ENCODE results near the gene SMAD1.
A peak's percentile ranks its signal among the peaks of the same experiment; 100 is the strongest.

The SMAD1 gene

DNA sequence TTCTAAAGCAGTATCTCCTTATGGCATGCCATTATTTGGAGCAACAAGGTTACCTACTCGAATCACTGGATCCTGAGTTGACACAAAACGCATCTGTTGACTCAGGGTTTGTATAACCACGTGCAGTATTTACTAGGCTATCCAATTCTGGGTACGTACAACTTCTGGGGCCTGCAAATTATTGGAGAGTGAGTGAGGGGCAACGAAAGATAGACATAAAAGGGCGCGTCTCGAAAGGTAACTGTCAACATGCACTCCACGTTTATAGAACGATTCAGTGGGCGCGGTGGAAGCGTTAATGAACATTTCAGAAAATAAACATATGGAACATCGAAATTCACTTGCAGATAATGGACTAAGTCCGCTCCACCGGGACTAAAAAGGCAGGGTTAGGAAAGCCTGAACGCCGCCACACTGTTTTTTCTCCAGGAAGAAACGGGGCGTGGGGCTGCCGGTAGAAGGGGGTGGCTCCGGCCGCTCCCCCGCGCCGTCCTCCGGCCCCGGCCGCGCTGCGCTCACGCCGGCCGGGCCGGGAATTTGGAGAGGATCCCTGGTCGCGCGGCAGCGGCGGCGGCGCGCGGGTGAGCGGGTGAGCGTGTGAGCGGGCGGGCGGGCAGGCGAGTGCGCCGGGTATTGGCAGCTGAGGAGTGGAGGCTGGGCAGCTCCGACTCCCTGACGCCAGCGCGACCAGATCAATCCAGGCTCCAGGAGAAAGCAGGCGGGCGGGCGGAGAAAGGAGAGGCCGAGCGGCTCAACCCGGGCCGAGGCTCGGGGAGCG, at the start of gene SMAD1:
Gene SMAD1, plus strand, starts transcription at position 690 of the 778 bp plus-strand sequence. CDS start 32,761 bp downstream, outside the sequence.
- TF ChIP-seq Cebpa-rat (IDR thresholded peaks at IDR 0.05), result no peak
- peaks cover 0 to 9% (median 0%) of the 10 kb centered on the region in 11 experiments; a peak in 7 of 22 replicates for H3K9me3 ChIP-seq (replicated peaks in 1 of 11)
- H3K27ac ChIP-seq, result peak within 1 kb of the TSS; percentile 92 to 100 (median 99)
- H4K20me1 ChIP-seq, result peaks cover 0 to 18% (median 0%) of the 10 kb centered on the region in 11 experiments; a peak in 5 of 22 replicates
- peak within 1 kb of the TSS; percentile 96 to 100 (median 99) for H3K9ac ChIP-seq
- peaks cover 0 to 8% (median 0%) of the 10 kb centered on the region in 11 experiments; a peak in 2 of 22 replicates for H3K36me3 ChIP-seq
- H3K4me1 ChIP-seq, result peaks cover 42 to 52% (median 45%) of the 10 kb centered on the region in 10 experiments
- peak within 1 kb of the TSS; percentile 77 to 99 (median 94) for H3K4me3 ChIP-seq
- peak within 1 kb of the TSS; percentile 86 to 97 (median 91) for H3K4me2 ChIP-seq
- no peaks in the 10 kb centered on the region for H3K27me3 ChIP-seq

DNA sequence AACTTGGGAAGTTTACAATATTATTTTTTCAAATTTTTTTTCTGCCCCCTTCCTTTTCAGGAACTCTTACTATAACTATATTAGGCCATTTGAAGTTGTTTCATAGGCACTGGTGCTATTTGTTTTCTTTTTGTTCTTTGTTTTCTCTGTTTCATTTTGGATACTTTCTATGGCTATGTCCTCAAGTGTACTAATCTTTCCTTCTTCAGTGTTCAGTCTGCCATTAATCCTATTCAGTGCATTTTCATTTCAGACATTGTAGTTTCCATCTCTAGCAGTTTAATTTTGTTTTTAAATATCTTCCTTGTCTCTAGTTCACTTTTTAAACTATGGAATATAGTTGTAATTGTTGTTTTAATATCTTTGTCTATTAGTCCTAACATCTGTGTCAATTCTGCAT, 48.0 kb upstream of the SMAD1 start:
- Histone ChIP-seq H3K9ac (no peak overlapping the region), H4K20me1 (no peaks in the 10 kb centered on the region), H3K4me3 (no peak overlapping the region), H3K27me3 (no peaks in the 10 kb centered on the region), H3K27ac (no peak overlapping the region), H3K9me3 (replicated peaks in 1 of 11) (peaks cover 9 to 21% (median 17%) of the 10 kb centered on the region in 11 experiments; a peak in 21 of 22 replicates), H3K36me3 (no peaks in the 10 kb centered on the region), H3K4me2 (no peak overlapping the region), H3K4me1 (no peaks in the 10 kb centered on the region)
- TF ChIP-seq Cebpa-rat (IDR thresholded peaks at IDR 0.05), result no peak

- Histone ChIP-seq H4K20me1 (no peaks in the 10 kb centered on the region), H3K4me1 (no peaks in the 10 kb centered on the region), H3K27ac (no peak overlapping the region), H3K9ac (no peak overlapping the region), H3K9me3 (replicated peaks in 1 of 11) (peaks cover 9 to 21% (median 17%) of the 10 kb centered on the region in 11 experiments; a peak in 21 of 22 replicates), H3K4me3 (no peak overlapping the region), H3K4me2 (no peak overlapping the region), H3K27me3 (no peaks in the 10 kb centered on the region), H3K36me3 (no peaks in the 10 kb centered on the region)
- no peak for TF ChIP-seq Cebpa-rat (IDR thresholded peaks at IDR 0.05)
Measured at GRCh38 chr4:145435646-145436045, 46.0 kb upstream of the SMAD1 start.

DNA sequence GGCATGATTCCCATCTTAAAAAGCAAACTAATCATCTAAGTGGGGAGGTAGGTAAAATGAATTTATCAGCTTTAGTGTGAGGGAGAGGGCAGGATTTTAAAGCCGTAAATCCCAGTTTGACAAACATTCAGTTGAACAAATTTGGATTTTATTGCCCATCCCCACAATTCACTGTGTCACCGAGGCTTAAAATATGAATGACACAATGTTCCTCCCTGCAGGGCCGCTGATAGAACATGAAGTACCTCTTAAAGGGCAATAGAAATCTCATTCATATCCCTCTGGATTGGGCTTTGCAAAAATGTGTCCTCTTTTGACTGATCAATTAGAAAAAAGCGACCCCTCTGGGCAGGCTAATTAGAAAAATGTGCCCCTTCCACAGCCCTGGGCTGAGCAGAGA, 45.5 kb upstream of the SMAD1 start:
- Histone ChIP-seq H3K36me3 (no peaks in the 10 kb centered on the region), H3K4me3 (no peak overlapping the region), H3K4me2 (no peak overlapping the region), H4K20me1 (no peaks in the 10 kb centered on the region), H3K27ac (no peak overlapping the region), H3K27me3 (no peaks in the 10 kb centered on the region), H3K9me3 (replicated peaks in 1 of 11) (peaks cover 9 to 21% (median 17%) of the 10 kb centered on the region in 11 experiments; a peak in 21 of 22 replicates), H3K4me1 (no peaks in the 10 kb centered on the region), H3K9ac (no peak overlapping the region)
- no peak for TF ChIP-seq Cebpa-rat (IDR thresholded peaks at IDR 0.05)

- H3K4me2 ChIP-seq, result no peak overlapping the region
Measured at GRCh38 chr4:145436796-145437195, 44.9 kb upstream of the SMAD1 start.

DNA sequence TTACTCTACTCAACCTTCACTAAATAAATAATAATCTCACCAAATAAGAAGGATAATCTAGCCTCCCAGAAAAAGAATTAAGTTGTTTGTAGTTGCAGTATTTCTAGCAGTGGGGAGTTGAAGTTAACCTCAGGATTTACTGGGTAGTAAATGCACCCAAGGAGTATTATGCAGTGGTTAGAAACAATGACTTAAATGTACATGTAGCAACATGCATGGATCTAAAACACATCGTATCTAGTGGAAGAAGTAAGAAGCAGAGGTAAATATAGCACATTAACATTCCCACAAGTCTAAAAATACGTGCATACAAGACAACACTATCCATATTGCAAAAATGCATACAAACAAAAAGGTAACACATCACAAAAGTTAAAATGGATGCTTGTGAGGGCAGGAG, 44.2 kb upstream of the SMAD1 start:
- Histone ChIP-seq H3K4me1 (no peaks in the 10 kb centered on the region), H3K27me3 (no peaks in the 10 kb centered on the region), H3K4me2 (no peak overlapping the region), H3K9ac (no peak overlapping the region), H3K27ac (no peak overlapping the region), H3K9me3 (replicated peaks in 1 of 11) (peaks cover 9 to 28% (median 18%) of the 10 kb centered on the region in 11 experiments; a peak in 21 of 22 replicates), H3K4me3 (no peak overlapping the region), H3K36me3 (no peaks in the 10 kb centered on the region), H4K20me1 (no peaks in the 10 kb centered on the region)
- no peak for TF ChIP-seq Cebpa-rat (IDR thresholded peaks at IDR 0.05)

More at GRCh38 chr4:145436796-145437195, 44.9 kb upstream of the SMAD1 start:
- H3K4me1 ChIP-seq, result no peaks in the 10 kb centered on the region
- peaks cover 9 to 24% (median 17%) of the 10 kb centered on the region in 11 experiments; a peak in 21 of 22 replicates for H3K9me3 ChIP-seq (replicated peaks in 1 of 11)
- H3K27ac ChIP-seq, result no peak overlapping the region
- H3K36me3 ChIP-seq, result no peaks in the 10 kb centered on the region
- H3K4me3 ChIP-seq, result no peak overlapping the region
- no peak for TF ChIP-seq Cebpa-rat (IDR thresholded peaks at IDR 0.05)
- H3K27me3 ChIP-seq, result no peaks in the 10 kb centered on the region
- H4K20me1 ChIP-seq, result no peaks in the 10 kb centered on the region
- H3K9ac ChIP-seq, result no peak overlapping the region

GRCh38 chr4:145438298-145438697, 43.4 kb upstream of the SMAD1 start:
- no peak for TF ChIP-seq Cebpa-rat (IDR thresholded peaks at IDR 0.05)
- Histone ChIP-seq H3K4me1 (no peaks in the 10 kb centered on the region), H3K27me3 (no peaks in the 10 kb centered on the region), H3K4me2 (no peak overlapping the region), H3K9ac (no peak overlapping the region), H3K4me3 (no peak overlapping the region), H3K27ac (no peak overlapping the region), H3K36me3 (no peaks in the 10 kb centered on the region), H4K20me1 (no peaks in the 10 kb centered on the region), H3K9me3 (replicated peaks in 1 of 11) (peaks cover 9 to 28% (median 16%) of the 10 kb centered on the region in 11 experiments; a peak in 21 of 22 replicates)

DNA sequence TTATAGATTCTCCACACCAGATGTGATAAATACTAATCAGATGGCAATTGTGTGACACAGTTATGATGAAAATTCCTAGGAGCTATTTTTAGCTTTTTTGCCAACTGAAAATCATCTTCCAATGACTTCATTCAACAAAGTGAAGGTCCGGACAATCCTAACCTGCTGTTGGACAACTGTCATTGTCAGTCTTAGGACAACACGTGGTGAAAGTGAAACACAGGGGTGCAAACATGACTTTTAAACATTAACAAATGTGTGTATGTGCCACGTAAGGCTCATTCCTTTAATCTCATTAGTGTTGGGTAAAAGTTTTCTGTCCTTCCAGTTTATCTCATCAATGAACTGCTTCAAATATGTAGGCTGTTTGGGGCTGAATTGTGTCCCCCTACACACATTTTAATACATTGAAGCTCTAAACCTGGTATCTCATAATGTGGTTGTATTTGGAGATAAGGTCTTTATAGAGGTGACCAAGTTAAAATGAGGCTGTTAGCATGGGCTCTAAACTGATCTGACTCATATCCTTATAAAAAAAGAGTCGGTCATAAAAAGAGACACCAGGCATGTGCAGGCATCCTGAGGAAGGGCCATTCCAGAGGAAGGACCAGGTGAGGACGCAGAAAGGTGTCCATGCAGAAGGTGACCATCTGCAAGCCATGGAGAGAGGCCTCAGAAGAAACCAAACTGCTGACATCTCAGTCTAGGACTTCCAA, 41.2 kb upstream of the SMAD1 start:
- Histone ChIP-seq H3K4me1 (no peaks in the 10 kb centered on the region), H3K36me3 (no peaks in the 10 kb centered on the region), H3K4me2 (no peak overlapping the region), H3K27ac (no peak overlapping the region), H3K9ac (no peak overlapping the region), H3K27me3 (no peaks in the 10 kb centered on the region), H4K20me1 (no peaks in the 10 kb centered on the region), H3K4me3 (no peak overlapping the region), H3K9me3 (replicated peaks in 1 of 11) (peaks cover 0 to 8% (median 0%) of the 10 kb centered on the region in 11 experiments; a peak in 2 of 22 replicates)
- TF ChIP-seq Cebpa-rat (IDR thresholded peaks at IDR 0.05), result no peak

DNA sequence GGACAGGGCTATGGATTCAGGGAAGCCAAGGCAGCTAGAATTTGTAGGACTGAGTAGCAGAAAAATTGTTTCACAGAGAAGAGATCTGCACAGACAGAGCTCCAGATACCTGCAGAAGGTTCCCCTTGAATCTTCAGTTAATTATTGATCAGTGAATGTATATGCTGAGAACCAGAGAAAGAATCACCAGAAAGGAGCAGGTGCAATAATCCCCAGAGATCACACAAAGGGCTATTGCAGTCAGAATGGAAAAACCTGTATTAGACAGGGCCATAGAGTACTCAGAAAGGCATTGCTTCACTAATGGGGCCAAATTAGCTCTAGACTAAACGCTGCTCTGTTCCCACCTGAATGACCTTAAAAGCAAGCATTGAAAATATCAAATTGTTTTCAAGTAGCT, 35.5 kb upstream of the SMAD1 start:
- H3K9ac ChIP-seq, result no peak overlapping the region
- H3K4me3 ChIP-seq, result no peak overlapping the region
- H3K9me3 ChIP-seq (replicated peaks in 1 of 11), result peaks cover 0 to 8% (median 0%) of the 10 kb centered on the region in 11 experiments; a peak in 2 of 22 replicates
- H3K4me1 ChIP-seq, result no peaks in the 10 kb centered on the region
- no peaks in the 10 kb centered on the region for H3K27me3 ChIP-seq
- H3K27ac ChIP-seq, result no peak overlapping the region
- H3K4me2 ChIP-seq, result no peak overlapping the region
- TF ChIP-seq Cebpa-rat (IDR thresholded peaks at IDR 0.05), result no peak
- no peaks in the 10 kb centered on the region for H4K20me1 ChIP-seq
- no peaks in the 10 kb centered on the region for H3K36me3 ChIP-seq
